GM08714 (cell line): Measurements from ENCODE around the gene CHRND.

Experiments
- H3K4me3 ChIP-seq: fragments of 200-500 bp; sonication (Bioruptor generic); 2 replicates; pipeline ENCODE4 v1.5.1; 2014; ENCODE audit warnings: mild to moderate bottlenecking, low read length, inconsistent platforms
- ZNF274 ChIP-seq: IDR thresholded peaks from 2 replicates; pipeline ENCODE4 v1.6.1; 2012; ENCODE audit warnings: mild to moderate bottlenecking, low read depth, low read length

Gene CHRND

DNA sequence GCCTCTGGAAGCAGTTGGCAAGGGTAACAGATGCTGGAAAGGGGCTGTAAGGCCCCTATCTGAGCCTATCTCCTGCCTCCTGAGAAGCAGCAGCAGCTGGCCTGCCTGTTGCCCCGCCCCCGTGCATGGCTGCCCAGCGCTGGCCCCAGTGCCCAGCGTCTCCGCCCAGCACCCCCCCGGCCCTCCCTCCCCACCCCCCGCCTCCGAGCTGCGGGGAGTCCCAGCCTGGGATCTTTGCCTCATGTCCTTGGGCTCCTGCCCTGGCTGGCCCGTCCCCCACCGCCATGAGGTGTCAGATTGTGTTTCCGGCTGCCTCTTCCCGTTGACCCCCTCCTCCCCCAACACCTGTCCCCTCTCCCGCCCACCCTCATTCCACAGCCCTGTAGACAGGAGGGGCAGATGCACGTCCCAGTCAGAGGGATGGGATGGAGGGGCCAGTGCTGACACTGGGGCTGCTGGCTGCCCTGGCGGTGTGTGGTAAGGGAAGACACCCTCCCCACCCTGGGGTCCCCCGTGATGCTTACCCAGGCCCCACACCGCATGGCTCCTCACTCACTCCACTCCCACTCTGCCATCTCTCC is at the start of gene CHRND:
CHRND (plus strand) TSS at position 370 of the 581 bp plus-strand sequence; CDS start at position 426, 56 bp downstream.
- TF ChIP-seq ZNF274 = no peak
- H3K4me3 ChIP-seq = no peak within 1 kb of the TSS

DNA sequence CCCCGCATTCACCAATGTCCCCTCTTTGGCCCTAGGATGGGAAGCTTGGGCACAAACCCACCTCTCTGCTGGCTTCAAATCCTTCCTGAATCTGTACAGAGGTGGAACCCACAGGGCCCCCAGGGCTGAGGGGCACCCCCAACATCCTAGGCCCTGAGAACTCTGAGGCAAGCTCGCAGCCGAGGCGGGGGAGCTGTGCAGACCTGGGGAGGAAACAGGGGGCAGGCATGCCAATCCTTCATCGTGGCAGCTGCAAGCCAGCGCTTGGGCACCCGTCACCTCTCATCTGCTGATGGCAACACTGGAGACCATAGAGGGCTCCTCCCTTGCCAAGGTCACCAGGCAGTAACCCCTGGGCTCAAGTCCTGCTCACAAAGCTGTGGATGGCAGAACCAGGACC is 49.2 kb upstream of the CHRND start:
- no peak for TF ChIP-seq ZNF274
- no peak overlapping the region for H3K4me3 ChIP-seq

DNA sequence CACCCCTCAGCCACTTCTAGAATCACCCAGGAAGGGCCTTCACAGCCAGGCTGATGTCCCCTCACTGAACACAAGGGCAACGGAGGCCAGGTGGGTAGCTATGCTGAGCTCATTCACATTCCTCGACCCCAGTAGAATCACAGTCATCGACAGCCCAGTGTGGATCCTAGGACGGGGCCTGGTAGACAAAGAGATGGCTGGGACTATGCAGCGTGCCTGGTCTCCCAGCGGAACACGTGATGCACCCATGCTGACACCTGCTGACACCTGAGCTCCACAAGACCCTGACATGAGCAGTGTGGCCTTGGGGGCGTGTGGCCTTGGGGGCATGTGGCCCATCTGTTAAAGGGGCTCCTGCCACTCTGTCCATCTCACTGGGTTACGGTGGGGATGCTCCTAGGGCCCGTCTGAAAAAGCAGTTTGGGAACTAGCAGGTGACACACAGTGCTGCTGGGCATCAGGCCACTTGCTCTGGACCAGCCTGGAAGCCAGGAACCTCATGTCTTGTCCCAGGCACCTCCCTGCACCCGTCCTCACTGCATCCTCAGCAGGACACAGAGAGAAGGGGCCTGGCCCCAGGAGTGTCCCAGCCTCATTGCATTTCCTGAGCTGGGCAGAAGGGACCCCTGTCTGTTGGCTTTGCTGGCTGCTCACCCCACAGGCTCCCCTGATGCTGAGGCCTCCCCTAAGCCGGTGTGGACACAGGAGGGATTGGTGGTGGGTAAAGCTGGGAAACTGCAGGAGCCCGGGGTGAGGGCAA is 48.0 kb upstream of the CHRND start:
- TF ChIP-seq ZNF274 = no peak
- no peak overlapping the region for H3K4me3 ChIP-seq

DNA sequence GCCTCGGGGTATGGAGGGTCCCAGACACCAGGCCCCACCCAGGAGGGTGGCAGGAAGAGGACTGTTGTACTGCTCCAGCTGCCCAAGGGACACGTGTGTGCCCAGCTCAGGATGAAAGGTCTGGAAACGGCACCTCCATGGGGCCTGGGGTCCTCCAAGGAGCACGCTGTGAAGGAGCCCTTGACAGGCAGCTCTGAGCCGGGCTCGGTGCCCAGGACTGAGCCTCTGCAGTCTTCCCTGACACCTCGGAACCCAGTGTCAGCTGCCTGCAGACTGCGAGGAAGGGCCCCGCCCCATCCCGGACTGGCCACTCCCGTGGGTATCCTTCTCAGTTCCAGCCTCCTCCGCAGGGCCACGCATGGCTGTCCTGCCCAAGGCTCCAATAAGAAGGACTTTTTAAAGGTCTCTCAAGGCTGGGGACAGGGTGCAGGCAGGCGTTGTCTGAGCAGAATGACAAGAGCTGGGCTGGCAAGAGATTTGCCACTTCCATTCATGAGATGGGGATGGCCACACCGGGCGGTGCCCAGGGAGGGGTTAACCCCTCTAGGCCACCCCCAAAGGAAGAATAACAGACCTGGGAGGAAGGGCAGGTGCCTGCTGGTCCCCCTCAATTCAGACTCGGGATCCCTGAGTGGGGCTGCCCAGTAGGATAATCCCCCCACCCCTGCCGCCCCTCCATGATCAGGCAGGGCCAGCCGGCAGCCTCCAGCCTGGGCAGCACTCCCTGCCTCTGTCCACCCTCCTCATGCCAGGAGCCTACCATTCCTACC is 47.2 kb upstream of the CHRND start:
- TF ChIP-seq ZNF274 = no peak

DNA sequence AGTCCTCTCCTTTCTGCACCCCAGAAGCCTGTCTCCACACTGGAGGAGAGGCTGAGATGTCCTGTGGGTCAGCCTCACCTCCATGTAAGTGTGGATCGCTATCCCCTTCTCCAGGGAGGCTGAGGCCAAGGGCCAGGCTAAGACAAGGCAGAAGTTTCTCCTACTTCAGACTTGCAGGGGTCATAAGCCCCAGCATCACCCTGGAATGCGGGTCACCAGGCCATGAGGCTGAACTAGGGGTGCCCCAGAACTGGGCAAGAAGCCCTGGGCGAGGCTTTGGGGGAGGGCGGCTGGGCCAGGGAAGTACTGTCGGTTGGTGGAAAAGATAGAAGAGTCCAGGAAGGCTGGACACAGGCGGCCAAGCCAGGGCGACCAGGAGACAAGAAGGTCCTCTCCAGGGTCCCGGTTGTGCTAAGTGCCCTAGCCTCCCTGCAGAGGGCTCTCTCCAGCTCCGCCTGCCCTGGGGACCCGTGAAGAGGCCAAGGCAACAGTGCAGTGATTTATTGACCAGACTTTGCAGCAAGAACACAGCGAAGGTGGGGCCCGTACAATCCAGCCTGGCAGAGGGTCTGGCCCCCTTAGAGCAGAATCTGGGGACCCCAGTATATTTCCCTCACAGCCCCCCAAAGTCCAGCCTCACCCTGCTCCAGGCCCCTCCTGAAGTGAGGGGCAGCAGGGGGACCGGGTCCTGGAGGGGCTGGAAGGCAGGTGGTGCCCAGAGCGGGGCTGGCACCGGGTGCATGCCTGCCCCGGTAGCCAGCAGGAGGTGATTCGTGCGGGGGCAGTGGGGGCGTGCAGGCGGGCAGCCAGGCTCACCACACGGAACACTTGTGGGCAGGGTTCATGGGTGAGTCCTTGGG is 46.4 kb upstream of the CHRND start:
- TF ChIP-seq ZNF274 = no peak
- no peak overlapping the region for H3K4me3 ChIP-seq

More for the DNA sequence above, 47.2 kb upstream of the CHRND start:
- H3K4me3 ChIP-seq = no peak overlapping the region

DNA sequence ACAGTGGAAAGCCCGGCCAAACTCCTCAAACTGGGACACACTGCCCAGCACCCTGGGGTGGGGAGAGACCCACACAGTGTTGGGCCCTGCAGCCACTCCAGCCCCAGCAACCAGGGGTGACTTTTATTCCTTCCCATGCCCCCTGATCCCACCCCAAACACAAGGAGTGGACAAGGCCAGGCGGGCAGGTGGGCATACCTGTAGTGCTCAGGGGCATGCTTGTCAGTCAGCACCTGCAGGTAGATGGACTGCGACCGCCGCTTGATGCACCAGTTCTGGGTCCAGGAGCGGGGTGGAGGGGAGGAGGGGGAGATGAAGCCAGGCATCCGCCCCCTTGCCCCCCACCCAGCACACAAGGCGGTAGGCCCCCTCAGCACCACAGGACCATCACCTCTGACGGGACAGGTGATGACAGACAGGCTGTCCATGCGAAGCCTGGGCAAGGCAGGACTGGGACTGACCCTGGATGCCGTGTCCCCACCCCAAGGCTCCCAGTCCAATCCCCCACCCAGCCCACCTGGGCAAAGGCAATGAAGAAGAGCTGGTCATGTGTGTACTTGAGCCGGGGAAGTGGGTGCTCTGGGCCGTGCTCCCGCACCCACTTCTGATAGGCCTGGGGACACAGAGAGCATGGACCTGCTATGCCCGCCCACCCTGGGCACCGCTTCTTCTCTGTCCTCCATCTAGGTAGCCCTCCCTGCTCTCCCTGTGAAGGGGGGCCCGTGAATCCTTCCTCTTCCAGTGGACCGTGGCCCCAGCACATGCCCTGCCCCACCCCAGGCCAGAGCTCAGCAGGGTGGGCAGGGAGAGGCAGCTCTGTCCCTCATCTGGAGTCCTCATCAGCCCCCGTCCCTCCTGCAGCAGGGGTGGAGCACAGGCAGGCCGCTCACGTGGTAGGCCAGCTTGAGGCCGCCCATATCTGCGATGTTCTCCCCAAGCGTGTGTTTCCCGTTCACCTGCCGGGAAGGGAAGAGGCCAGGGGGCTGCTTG is 45.5 kb upstream of the CHRND start:
- H3K4me3 ChIP-seq = no peak overlapping the region
- no peak for TF ChIP-seq ZNF274

DNA sequence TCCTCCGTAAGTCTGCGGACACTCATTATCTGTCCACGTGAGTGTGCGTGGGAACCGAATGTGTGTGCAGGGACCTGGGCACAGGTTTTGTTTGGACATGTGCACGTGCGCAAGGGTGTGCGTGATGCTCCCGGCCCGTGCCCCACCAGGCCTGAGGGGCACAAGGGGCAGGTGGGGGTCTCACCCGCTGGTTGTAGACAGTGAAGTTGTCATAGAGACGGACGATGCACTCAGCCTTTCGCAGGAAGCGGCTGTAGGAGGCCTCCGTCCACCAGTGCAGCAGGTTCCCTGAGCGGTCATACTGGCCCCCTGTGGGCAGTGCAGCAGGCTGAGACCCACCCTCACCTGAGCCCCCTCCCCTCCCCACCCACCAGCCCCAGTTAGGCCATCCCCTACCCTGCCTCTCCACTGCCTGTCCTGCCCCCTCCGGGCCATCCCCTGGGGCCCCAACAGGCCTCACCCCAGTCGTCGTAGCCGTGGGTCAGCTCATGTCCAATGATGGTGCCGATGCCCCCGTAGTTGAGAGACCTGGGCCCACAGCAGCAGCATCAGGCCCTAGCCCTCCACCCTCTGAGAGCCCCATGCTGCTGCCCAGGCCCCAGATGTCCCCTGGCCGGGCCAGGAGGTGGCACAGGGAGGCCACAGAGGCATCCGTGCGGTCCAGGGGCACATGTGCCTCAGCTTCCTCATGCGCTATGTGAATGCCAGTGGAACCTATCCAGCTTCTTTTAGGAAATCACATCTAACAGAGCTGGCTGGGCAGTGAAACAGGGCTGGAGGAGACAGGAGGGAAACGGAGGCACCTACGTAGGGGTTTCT is 44.4 kb upstream of the CHRND start:
- H3K4me3 ChIP-seq = no peak overlapping the region
- no peak for TF ChIP-seq ZNF274

DNA sequence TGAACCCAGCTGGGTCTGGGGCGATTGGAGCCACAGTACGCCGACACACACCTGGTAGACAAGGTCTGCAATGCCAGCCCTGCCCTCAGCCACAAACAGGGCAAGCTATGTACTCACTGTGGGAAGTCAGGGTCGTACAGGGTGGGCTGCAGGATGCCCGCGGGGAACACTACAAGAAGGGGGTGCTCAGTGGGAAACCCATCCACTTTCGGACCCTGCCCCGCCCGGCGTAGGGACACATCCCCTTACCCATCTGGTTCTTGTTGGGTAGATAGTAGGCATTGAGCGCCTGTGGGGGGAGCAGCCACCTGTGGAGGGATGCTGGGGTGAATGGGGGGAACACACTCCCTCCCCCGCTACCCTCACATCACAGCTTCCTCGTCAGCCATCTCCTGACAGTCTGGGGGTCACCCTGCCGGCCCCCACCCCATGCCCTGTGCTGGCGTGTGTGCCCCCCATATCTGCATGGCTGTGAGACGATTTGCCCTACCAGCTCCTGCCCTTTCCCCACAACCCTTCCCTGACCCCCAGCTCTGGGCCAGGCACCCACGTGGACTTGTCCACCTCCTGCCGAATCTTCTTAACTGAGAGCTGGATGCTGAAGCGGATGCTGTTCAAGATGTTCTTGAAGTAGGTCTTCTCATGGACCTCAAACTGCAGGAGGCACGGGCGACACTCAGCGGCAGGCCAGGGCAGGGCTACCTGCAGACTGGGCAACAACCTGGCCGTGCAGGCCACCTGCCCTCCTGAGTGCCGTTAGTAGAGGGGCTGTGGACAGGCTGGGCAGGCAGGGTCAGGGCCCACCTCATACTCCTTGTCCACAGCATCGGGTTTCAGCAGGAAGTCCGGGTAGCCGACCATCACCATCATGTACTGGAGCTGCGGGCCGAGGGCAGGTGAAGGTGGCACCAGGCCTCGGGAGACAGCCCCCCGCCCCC is 43.4 kb upstream of the CHRND start:
- no peak for TF ChIP-seq ZNF274

DNA sequence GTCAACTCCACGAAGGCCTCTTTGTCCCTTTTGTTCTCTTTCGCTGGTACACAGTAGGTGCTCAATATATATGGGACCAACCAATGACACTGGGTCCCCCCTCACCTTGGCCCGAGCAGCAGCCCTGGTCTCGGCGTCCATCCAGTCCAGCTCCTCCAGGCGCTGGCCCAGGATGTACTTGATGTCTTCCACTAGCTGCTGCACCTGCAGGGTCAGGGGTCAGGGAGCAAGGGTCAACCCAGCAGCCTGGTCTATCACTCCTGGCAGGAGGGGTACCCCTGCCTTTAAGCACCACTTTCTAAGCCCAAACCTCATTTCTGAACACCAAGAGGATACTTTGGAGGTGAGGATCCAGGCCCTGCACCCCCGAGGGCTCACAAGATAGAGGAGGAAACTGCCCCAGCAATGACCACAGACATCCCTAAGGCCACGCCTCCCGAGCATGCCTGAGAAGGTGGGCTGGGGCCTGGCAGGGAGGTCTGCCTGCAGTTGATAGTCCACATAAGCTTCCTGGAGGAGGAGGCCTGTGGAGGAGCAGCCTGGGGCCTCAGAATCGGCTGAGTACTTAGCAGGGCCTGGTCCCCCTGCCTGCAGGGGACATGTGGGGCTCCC is 42.5 kb upstream of the CHRND start:
- H3K4me3 ChIP-seq = no peak overlapping the region
- TF ChIP-seq ZNF274 = no peak

More for the DNA sequence above, 43.4 kb upstream of the CHRND start:
- H3K4me3 ChIP-seq = no peak overlapping the region

DNA sequence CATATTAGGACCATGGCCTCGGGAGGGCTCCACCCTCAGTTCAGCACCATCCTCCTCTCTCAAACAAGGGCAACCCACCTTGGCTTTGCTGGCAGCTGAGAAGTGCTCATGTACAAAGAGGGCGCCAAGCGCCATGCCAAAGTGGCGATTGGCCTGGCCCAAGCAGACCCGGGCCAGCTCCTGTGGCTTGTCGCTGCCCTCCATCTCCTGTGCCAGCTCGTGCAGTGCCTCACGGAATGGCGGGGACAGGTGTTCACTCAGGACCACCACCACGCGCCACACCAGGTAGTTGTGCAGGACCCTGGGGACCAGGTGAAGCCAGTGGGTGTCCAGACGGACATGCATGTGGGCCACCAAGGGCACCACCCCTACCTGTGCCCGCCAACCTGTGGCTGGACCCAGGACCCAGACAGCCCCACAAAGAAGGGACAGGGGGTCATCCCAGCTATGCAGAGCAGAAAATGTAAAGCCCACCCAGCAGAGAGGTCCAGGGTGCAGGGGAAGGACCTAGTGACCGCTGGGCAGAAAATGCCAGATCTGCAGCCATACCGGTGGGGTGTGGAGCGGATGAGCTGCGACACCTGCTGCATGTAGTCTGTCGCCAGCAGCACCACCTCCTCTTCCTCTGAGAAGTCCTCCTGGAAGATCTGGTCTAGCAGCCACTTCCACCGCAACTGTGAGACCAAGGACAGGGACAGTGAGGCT is 41.9 kb upstream of the CHRND start:
- no peak overlapping the region for H3K4me3 ChIP-seq
- no peak for TF ChIP-seq ZNF274
